Gastrocnemius medialis (tissue), 4 donors: Measurements from ENCODE around the gene CLDN22.

Experiments used
- CTCF ChIP-seq, 5 experiments: fragments of 450-650 bp in 3 of 5; fragments of 200-600 bp in 2 of 5; sonication (generic) in 2 of 5; IDR thresholded peaks in 4 of 5; conservative IDR thresholded peaks in 1 of 5; 1 replicate in 4 of 5; 2 replicates in 1 of 5; pipeline ENCODE4 v1.5.1; 2016 to 2019; ENCODE audit warnings: antibody characterized with exemption in 5 of 5, mild to moderate bottlenecking in 3 of 5, moderate library complexity in 3 of 5
- POLR2A ChIP-seq, 2 donors: fragments of 450-650 bp; IDR thresholded peaks; one replicate each; pipeline ENCODE4 v1.6.1; 2017; ENCODE audit warnings: antibody characterized with exemption in 2 of 2, mild to moderate bottlenecking in 2 of 2, moderate library complexity in 2 of 2

GRCh38 chr4:183284965-183285364 lies 35.1 kb downstream of the CLDN22 start:
- TF ChIP-seq CTCF (IDR thresholded peaks at IDR 0.05 in 4 of 5, conservative IDR thresholded peaks at IDR 0.05 in 1 of 5) (no peak), POLR2A (IDR thresholded peaks at IDR 0.05) (no peak)
